Measurements from ENCODE around the gene EHD1. TPM values are rescaled to one million over a fixed set of nuclear protein-coding genes. Genes with fewer than 3 reads are reported as not detected.

The EHD1 gene
- polyA plus RNA-seq, 3 donors = 30.3 to 212 (median 48.4) TPM

- Histone ChIP-seq H3K27me3 (ENCODE audit: control insufficient read depth in 2 of 2, insufficient read depth in 2 of 2, low read length in 2 of 2) (peaks cover 0 to 7% of the 10 kb centered on the region in 2 donors), H4K20me1 (ENCODE audit: insufficient read depth, low read length) (peaks cover 40% of the 10 kb centered on the region), H3K9ac (ENCODE audit: insufficient read depth, low read length, poor library complexity, severe bottlenecking) (peak overlapping the region; percentile 92), H2AFZ (ENCODE audit: insufficient read depth, low read depth, low read length, poor library complexity, severe bottlenecking) (no peak overlapping the region), H3K79me2 (ENCODE audit: insufficient read depth, low read length) (peaks cover 41% of the 10 kb centered on the region), H3K27ac (ENCODE audit: low read depth in 1 of 2, low read length in 2 of 2) (peak overlapping the region; percentile 98 to 100), H3K4me1 (ENCODE audit: control insufficient read depth in 1 of 2, insufficient read depth in 2 of 2, low read length in 2 of 2) (peaks cover 62 to 69% of the 10 kb centered on the region in 2 donors), H3K9me3 (replicated peaks in 1 of 2; ENCODE audit: control insufficient read depth in 1 of 2, insufficient read depth in 1 of 2, low read length in 2 of 2) (no peaks in the 10 kb centered on the region), H3K36me3 (replicated peaks in 1 of 2; ENCODE audit: control insufficient read depth in 1 of 2, insufficient read depth in 2 of 2, low read length in 2 of 2) (peaks cover 1 to 9% of the 10 kb centered on the region in 2 donors), H3K4me3 (replicated peaks in 1 of 3; ENCODE audit: low read depth in 2 of 3, low read length in 3 of 3) (peak overlapping the region; percentile 55 to 100 (median 69)), H3K4me2 (replicated peaks; ENCODE audit: extremely low read depth, low read length, poor library complexity, severe bottlenecking) (peak overlapping the region; percentile 100)
- H3K4me3 Mint-ChIP-seq = peak overlapping the region; percentile 83 to 93
- peaks cover 4 to 24% (median 9%) of the 10 kb centered on the region in 3 donors for H3K27me3 Mint-ChIP-seq (ENCODE audit: low read depth in 3 of 3)
- peaks cover 65% of the 10 kb centered on the region for H3K4me1 Mint-ChIP-seq
- peak overlapping the region; percentile 99 to 100 (median 100) for H3K27ac Mint-ChIP-seq
- H3K9me3 Mint-ChIP-seq = peaks cover 0 to 5% (median 0%) of the 10 kb centered on the region in 7 donors
- peaks cover 20 to 26% of the 10 kb centered on the region in 2 donors for H3K36me3 Mint-ChIP-seq
- intact Hi-C loops (cut with micrococcal nuclease) = no loop called here
- WGBS (ENCODE audit: insufficient coverage) = 7% methylated on average over 11 of the region's 16 CpGs
- no peak for TF ChIP-seq CTCF (IDR thresholded peaks at IDR 0.05)
- peak; percentile 78 to 98 (median 93) for DNase-seq
Measured at GRCh38 chr11:64879244-64879900, 951 bp upstream of the EHD1 start.

- H3K36me3 ChIP-seq (replicated peaks in 1 of 2; ENCODE audit: control insufficient read depth in 1 of 2, insufficient read depth in 2 of 2, low read length in 2 of 2) = peaks cover 7 to 20% of the 10 kb centered on the region in 2 donors
- under 1% methylated on average over 21 of the region's 21 CpGs for WGBS (ENCODE audit: insufficient coverage)
- no peaks in the 10 kb centered on the region for H3K9me3 ChIP-seq (replicated peaks in 1 of 2; ENCODE audit: control insufficient read depth in 1 of 2, insufficient read depth in 1 of 2, low read length in 2 of 2)
- H3K9me3 Mint-ChIP-seq = peaks cover 0 to 5% (median 0%) of the 10 kb centered on the region in 7 donors
- H3K4me1 ChIP-seq (ENCODE audit: control insufficient read depth in 1 of 2, insufficient read depth in 2 of 2, low read length in 2 of 2) = peaks cover 64 to 72% of the 10 kb centered on the region in 2 donors
- peaks cover 32 to 36% of the 10 kb centered on the region in 2 donors for H3K36me3 Mint-ChIP-seq
- no peak for TF ChIP-seq CTCF (IDR thresholded peaks at IDR 0.05)
- DNase-seq = no peak
- peak overlapping the region; percentile 72 to 100 (median 92) for H3K4me3 ChIP-seq (replicated peaks in 1 of 3; ENCODE audit: low read depth in 2 of 3, low read length in 3 of 3)
- H2AFZ ChIP-seq (ENCODE audit: insufficient read depth, low read depth, low read length, poor library complexity, severe bottlenecking) = no peak overlapping the region
- intact Hi-C loops (cut with micrococcal nuclease) = loop anchor here in 1 of 2 donors (1.0 kb wide), 1 partner anchor 8 kb away; no protein-coding TSS in a partner anchor
- peaks cover 52% of the 10 kb centered on the region for H4K20me1 ChIP-seq (ENCODE audit: insufficient read depth, low read length)
- peaks cover 0 to 2% of the 10 kb centered on the region in 2 donors for H3K27me3 ChIP-seq (ENCODE audit: control insufficient read depth in 2 of 2, insufficient read depth in 2 of 2, low read length in 2 of 2)
- peaks cover 49% of the 10 kb centered on the region for H3K79me2 ChIP-seq (ENCODE audit: insufficient read depth, low read length)
- peak overlapping the region; percentile 96 to 100 for H3K4me3 Mint-ChIP-seq
- H3K27ac ChIP-seq (ENCODE audit: low read depth in 1 of 2, low read length in 2 of 2) = peak overlapping the region; percentile 44 to 98
- peak overlapping the region; percentile 100 for H3K4me2 ChIP-seq (replicated peaks; ENCODE audit: extremely low read depth, low read length, poor library complexity, severe bottlenecking)
- peak overlapping the region; percentile 92 for H3K9ac ChIP-seq (ENCODE audit: insufficient read depth, low read length, poor library complexity, severe bottlenecking)
- H3K27me3 Mint-ChIP-seq (ENCODE audit: low read depth in 3 of 3) = peaks cover 0 to 20% (median 9%) of the 10 kb centered on the region in 3 donors
- H3K27ac Mint-ChIP-seq = peak overlapping the region; percentile 83 to 100 (median 92)
- peaks cover 64% of the 10 kb centered on the region for H3K4me1 Mint-ChIP-seq
Measured at GRCh38 chr11:64878223-64878493, 263 bp downstream of the EHD1 start.

All from CD14-positive monocyte (primary cell).